Hepatocyte (in vitro differentiated cells): Measurements from ENCODE around the gene AP5S1.

Experiments
- CTCF ChIP-seq: fragments of 200-600 bp; sonication (generic); IDR thresholded peaks from 2 replicates; pipeline ENCODE4 v1.5.1; 2016; ENCODE audit warnings: antibody characterized with exemption, mild to moderate bottlenecking; ENCODE audit not compliant: poor library complexity
- EZH2phosphoT487 ChIP-seq: fragments of 200-600 bp; sonication (generic); IDR thresholded peaks from one replicate; pipeline ENCODE4 v1.6.1; 2018; ENCODE audit warnings: antibody characterized with exemption, mild to moderate bottlenecking, low read depth, moderate library complexity; ENCODE audit not compliant: unreplicated experiment, severe bottlenecking

- TF ChIP-seq CTCF (no peak), EZH2phosphoT487 (no peak)
Observed at GRCh38 chr20:3866464-3866863, 46.1 kb downstream of the AP5S1 start.
